IPS DF 4.7 (cell line): ENCODE measurements around the gene PLEKHO1.
"Not testable (repeated sequence)": the region's sequence is repeated elsewhere in the genome, so short reads cannot be mapped to it uniquely, and the experiment has no call there.

ENCODE experiments used
- DNase-seq: peaks from one replicate; pipeline ENCODE4 v3.0.0-alpha.2; 2013; ENCODE audit warnings: low spot score; ENCODE audit errors: extremely low read depth

Gene PLEKHO1

GRCh38 chr1:150149271-150150132 lies at the start of gene PLEKHO1:
Gene PLEKHO1 (plus strand): TSS chr1:150149916. CDS start chr1:150150258, 342 bp downstream.
- no peak for DNase-seq

DNA sequence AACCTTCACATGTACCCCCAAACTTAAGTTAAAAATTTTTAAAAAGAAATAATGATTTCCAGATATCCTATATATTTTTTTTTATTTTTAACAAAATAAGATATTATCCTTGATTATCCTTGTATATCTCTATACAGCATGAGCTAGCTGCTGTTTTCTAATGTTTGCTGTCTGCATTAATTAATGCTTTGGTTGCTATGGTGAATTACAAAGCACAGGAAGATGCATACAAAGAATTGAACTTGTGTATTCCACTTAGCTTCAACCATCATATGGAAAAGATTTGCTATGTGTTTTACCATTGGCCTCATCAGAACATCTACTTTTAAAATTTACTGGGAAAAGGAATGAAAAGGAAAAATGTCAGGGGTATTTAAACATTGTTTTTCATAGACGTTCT lies 46.7 kb upstream of the PLEKHO1 start:
- no peak for DNase-seq

DNA sequence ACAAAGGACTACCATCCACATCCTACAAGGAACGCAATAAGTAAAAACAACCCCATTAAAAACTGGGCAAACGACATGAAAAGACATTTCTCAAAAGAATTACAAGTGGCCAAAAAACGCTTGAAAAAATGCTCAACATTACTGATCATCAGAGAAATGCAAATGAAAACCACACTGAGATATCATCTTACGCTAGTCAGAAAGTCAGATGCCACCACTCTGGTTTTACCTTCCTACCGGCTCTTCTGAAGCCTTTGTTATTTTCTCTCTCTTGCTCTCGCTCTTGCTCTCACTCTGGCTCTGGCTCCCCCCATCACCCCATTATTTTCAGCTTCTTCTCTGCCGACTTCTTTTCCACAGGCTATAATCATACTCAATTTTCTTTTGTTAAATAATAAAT lies 43.4 kb upstream of the PLEKHO1 start:
- no peak for DNase-seq

- no peak for DNase-seq
These were observed 40.1 kb upstream of the PLEKHO1 start for GRCh38 chr1:150109586-150109985.

- no peak for DNase-seq
These were observed 39.6 kb upstream of the PLEKHO1 start for GRCh38 chr1:150110116-150110515.

GRCh38 chr1:150111670-150112069 lies 38.0 kb upstream of the PLEKHO1 start:
- no peak for DNase-seq

DNA sequence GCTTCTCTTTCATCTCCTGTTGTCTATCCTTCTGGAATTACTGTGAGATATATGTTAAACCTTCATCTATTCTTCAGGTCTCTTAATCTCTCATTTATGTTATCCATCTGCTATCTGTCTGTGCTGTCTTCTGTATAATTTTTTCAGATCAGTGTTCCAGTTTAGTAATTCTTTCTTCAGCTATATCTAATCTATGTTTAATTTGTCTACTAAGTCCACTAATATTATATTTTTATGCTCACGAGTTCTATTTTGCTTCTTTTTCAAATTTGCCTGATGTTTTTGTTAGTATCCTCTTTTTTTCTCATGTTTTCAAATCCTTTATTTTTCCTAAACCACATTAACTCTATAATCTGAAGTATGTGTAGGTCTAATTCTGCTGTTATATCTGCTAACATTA lies 34.6 kb upstream of the PLEKHO1 start:
- DNase-seq: no peak

- DNase-seq: no peak
These were observed 31.0 kb upstream of the PLEKHO1 start for GRCh38 chr1:150118716-150119115.

DNA sequence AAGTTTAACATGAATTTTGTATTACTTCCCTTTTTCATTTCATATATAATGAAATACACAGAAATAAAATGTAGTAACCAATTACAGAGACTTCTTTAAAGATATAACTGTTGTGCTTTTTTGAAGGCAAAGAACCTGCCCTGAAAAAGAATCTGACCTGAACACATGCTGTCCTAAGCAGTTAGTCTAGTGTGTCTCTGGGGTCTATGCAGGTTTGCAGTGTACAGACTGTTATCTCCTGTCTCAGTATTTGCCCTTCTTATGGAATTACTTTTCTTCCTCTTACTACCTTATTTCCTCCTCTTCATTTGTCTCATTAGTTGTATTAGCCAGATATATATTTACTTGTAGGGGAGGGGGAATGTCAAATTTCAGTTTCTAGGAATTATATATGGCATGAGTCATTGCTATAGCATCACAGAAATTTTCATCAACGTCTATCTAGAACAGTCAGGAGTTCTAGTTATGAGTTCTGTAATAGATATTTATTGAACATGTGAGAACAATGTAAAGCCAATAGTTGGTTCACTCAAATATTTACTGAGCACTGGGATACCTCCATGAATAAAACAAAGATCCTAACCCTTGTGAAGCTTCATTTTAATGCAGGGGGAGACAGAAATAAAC lies 28.4 kb upstream of the PLEKHO1 start:
- no peak for DNase-seq

DNA sequence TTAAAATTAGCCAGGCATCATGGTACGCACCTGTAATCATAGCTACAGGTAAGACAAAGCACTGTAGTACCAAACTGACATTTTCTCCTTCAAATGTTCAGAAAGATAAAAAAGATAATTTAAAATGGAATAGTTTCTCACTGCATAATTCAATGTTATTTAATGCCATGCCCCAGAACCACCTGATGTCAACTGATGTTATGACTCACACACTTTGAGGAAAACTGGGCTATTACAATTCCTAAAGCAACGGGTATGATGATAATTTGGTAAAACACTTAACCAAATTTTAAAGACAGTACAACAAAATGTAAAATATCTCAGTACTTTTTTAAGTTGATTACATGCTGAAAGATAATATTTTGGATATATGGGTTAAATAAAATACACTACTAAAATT lies 22.9 kb upstream of the PLEKHO1 start:
- no peak for DNase-seq

DNA sequence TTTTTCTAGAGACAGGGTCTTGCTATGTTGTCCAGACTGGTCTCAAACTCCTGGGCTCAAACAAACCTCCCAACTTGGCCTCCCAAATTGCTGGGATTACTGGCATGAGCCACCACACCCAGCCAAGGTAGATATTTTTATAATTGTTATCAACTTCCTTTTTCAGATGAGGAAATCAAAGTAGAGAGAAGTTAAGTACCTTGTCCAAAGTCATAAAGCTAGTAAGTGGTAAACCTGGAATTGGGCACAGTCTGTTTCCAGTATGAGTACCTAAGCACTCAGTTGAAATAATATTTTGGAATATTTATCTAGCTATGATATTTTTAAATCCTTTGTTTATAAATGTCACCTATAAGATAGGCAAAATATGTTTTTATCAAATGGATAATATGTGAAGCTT lies 22.3 kb upstream of the PLEKHO1 start:
- no peak for DNase-seq

GRCh38 chr1:150127868-150128267 lies 21.8 kb upstream of the PLEKHO1 start:
- no peak for DNase-seq

DNA sequence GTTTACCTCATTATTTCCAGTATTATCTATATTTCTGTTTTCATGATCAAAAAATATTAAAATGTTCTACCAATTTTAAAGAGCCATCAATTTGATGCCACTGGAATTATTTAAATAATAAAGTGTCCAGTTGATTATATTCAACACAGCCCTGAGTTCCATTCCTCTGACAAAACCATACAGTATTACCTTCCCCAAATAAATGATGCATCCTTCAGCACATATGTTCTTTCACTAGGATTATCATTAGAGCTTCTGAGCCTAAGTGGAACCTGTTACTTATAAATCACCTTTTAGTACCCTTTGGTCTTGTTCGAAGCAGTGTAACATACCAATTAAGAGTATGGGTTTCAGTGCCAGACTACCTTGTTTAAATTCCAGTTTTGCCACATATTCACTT lies 17.3 kb upstream of the PLEKHO1 start:
- DNase-seq: no peak

DNA sequence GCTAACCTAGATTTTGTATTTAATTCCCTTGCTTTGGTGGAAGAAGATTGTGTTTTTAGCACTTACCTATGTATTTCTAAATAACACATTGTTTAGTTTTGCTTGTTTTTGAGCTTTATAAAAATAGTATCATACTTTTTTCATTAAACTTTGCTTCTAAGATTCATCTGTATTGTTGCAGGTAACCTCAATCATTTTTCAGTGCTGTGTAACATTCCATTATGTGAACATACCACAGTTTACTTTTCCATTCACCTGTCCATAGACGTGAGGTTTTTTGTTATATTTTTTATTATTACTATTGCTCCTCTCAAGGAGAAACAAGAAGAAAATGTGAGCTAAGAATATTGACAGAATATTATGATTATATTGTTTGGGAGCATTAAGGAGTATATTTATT lies 15.2 kb upstream of the PLEKHO1 start:
- DNase-seq: no peak

- not testable (repeated sequence) for DNase-seq
These were observed 14.3 kb upstream of the PLEKHO1 start for GRCh38 chr1:150135400-150135799.

DNA sequence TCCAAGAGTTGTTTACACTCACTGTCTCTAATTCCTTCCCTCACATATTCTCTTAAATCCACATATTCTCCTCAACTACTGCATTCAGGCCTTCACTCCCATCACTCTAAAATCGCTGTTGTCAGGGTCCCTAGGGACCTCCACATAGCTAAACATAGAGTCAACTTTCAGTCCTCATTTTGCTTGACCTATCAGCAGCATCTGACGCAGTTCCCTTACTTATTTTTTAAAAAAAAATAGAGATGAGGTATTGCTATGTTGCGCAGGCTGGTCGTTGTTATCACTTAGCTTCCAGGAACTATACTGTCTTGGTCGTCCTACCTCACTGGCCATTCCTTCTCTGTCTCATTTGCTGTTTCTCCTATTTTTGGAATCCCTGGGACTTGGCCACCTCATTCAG lies 11.7 kb upstream of the PLEKHO1 start:
- no peak for DNase-seq

DNA sequence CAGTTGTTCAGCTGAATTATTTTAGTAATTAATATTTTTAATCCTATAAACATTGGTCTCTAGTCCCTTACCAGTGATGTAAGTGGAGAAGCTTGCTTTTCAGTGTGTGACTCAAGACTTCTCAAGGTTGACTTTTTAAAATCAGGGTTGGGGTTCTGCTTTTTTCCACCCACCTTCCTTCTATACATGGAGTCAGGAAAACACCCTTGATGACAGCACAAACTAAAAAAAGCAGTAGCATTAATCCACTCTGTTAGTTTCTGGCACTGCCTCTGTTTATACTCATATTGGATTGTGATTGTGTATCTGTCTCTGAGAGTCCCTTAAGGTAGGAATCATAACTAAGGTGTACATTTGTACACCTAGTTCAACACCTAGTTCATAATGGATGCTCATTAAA lies 8.3 kb upstream of the PLEKHO1 start:
- no peak for DNase-seq

DNA sequence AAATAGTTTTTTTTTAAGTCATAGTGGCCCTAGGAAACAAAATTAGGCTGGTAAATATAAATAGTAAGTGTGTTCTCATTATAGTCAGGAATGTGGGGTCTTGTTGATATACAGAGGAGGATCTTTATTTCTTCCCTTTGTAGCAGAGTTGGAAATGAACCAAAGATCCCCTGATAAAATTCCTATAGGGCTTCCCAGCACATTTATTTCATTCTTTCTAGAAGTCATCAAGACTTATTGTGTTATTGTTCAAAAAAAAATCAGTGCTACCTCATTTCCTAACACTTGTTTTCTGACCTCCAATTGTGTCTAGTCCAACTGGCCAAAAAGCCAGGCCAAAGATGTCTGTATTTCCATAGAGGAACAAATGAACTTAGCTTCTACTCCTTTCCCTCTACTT lies 7.6 kb upstream of the PLEKHO1 start:
- DNase-seq: no peak

GRCh38 chr1:150144606-150145005 lies 5.1 kb upstream of the PLEKHO1 start:
- DNase-seq: no peak

GRCh38 chr1:150146016-150146415 lies 3.7 kb upstream of the PLEKHO1 start:
- not testable (repeated sequence) for DNase-seq

- no peak for DNase-seq
These were observed 2.7 kb upstream of the PLEKHO1 start for GRCh38 chr1:150146849-150147542.

GRCh38 chr1:150148837-150149270 lies 862 bp upstream of the PLEKHO1 start:
- DNase-seq: no peak
